OCI-M2 (cell line): ENCODE results near the gene ROR1.

ENCODE experiments used
- DNase-seq: peaks from one replicate; lab custom pipeline; 2025; ENCODE audit not compliant: unreplicated experiment; lab: John Stamatoyannopoulos, UW

The ROR1 gene

GRCh38 chr1:63773815-63774616 lies at the start of gene ROR1:
TSS of gene ROR1 (plus strand) at chr1:63774017.
- no peak for DNase-seq

GRCh38 chr1:63724375-63724899 lies 49.4 kb upstream of the ROR1 start:
- no peak for DNase-seq

GRCh38 chr1:63728611-63729226 lies 45.1 kb upstream of the ROR1 start:
- no peak for DNase-seq

- no peak for DNase-seq
These were observed 44.6 kb upstream of the ROR1 start for GRCh38 chr1:63729227-63729620.

- no peak for DNase-seq
These were observed 43.6 kb upstream of the ROR1 start for GRCh38 chr1:63730211-63730610.

- no peak for DNase-seq
These were observed 42.4 kb upstream of the ROR1 start for GRCh38 chr1:63731117-63732043.

GRCh38 chr1:63732666-63733065 lies 41.2 kb upstream of the ROR1 start:
- no peak for DNase-seq

- DNase-seq: no peak
These were observed 35.0 kb upstream of the ROR1 start for GRCh38 chr1:63738772-63739171.

- no peak for DNase-seq
These were observed 34.4 kb upstream of the ROR1 start for GRCh38 chr1:63739452-63739851.

GRCh38 chr1:63740432-63740831 lies 33.4 kb upstream of the ROR1 start:
- DNase-seq: no peak

GRCh38 chr1:63742526-63742925 lies 31.3 kb upstream of the ROR1 start:
- DNase-seq: no peak

GRCh38 chr1:63743781-63744180 lies 30.0 kb upstream of the ROR1 start:
- DNase-seq: no peak

GRCh38 chr1:63746129-63746864 lies 27.5 kb upstream of the ROR1 start:
- no peak for DNase-seq

- no peak for DNase-seq
These were observed 26.4 kb upstream of the ROR1 start for GRCh38 chr1:63747445-63747844.

- DNase-seq: no peak
These were observed 25.7 kb upstream of the ROR1 start for GRCh38 chr1:63748046-63748580.

- no peak for DNase-seq
These were observed 25.2 kb upstream of the ROR1 start for GRCh38 chr1:63748641-63749040.

- DNase-seq: no peak
These were observed 23.1 kb upstream of the ROR1 start for GRCh38 chr1:63750721-63751120.

- no peak for DNase-seq
These were observed 21.6 kb upstream of the ROR1 start for GRCh38 chr1:63752176-63752575.

- no peak for DNase-seq
These were observed 20.2 kb upstream of the ROR1 start for GRCh38 chr1:63753591-63753990.

- no peak for DNase-seq
These were observed 17.0 kb upstream of the ROR1 start for GRCh38 chr1:63756839-63757238.
